Neuronal stem cell (in vitro differentiated cells): ENCODE data around the gene S100A6.

Experiments
- DNase-seq: peaks from one replicate; pipeline ENCODE4 v3.0.0-alpha.2; 2013; ENCODE audit warnings: low spot score
- H2AFZ ChIP-seq: one replicate; pipeline ENCODE4 v1.6.1; 2013; ENCODE audit warnings: mild to moderate bottlenecking, low read length, inconsistent platforms
- H2AK5ac ChIP-seq: 2 replicates; pipeline ENCODE4 v1.6.1; 2013; ENCODE audit warnings: low read depth, mild to moderate bottlenecking, inconsistent platforms, low read length, moderate library complexity, mixed read lengths
- H2BK120ac ChIP-seq: 2 replicates; pipeline ENCODE4 v1.6.1; 2013; ENCODE audit warnings: low read depth, mild to moderate bottlenecking, inconsistent platforms, low read length, moderate library complexity, mixed read lengths
- H2BK12ac ChIP-seq: one replicate; pipeline ENCODE4 v1.6.1; 2013; ENCODE audit warnings: low read length, inconsistent platforms
- H2BK15ac ChIP-seq: 2 replicates; pipeline ENCODE4 v1.6.1; 2013; ENCODE audit warnings: mild to moderate bottlenecking, low read length, inconsistent platforms, mixed read lengths
- H2BK5ac ChIP-seq: one replicate; pipeline ENCODE4 v1.6.1; 2013; ENCODE audit warnings: inconsistent platforms, mild to moderate bottlenecking, low read length, moderate library complexity
- H3K14ac ChIP-seq: one replicate; pipeline ENCODE4 v1.6.1; 2013; ENCODE audit warnings: low read length, inconsistent platforms
- H3K18ac ChIP-seq: 2 replicates; pipeline ENCODE4 v1.6.1; 2013; ENCODE audit warnings: low read length, inconsistent platforms
- H3K23ac ChIP-seq: 2 replicates; pipeline ENCODE4 v1.6.1; 2013; ENCODE audit warnings: low read depth, mild to moderate bottlenecking, mixed read lengths, low read length, inconsistent platforms; ENCODE audit not compliant: poor library complexity
- H3K27ac ChIP-seq: replicated peaks from 3 replicates; pipeline ENCODE4 v1.5.1; 2013; ENCODE audit warnings: low read length, inconsistent platforms
- H3K27me3 ChIP-seq, 3 experiments: 2 replicates each; pipeline ENCODE4 v1.6.1; 2013; ENCODE audit warnings: low read length in 3 of 3, mild to moderate bottlenecking in 2 of 3, inconsistent platforms in 1 of 3, low read depth in 1 of 3, mixed read lengths in 1 of 3, moderate library complexity in 1 of 3; ENCODE audit not compliant: control insufficient read depth in 3 of 3, insufficient read depth in 3 of 3
- H3K36me3 ChIP-seq, 2 donors: replicated peaks in 1 of 2; 2 replicates each; pipeline ENCODE4 v1.6.1; 2013; ENCODE audit warnings: low read length in 2 of 2; ENCODE audit not compliant: control insufficient read depth in 2 of 2, insufficient read depth in 2 of 2
- H3K4ac ChIP-seq: 2 replicates; pipeline ENCODE4 v1.6.1; 2013; ENCODE audit warnings: inconsistent platforms, mild to moderate bottlenecking, low read length, moderate library complexity
- H3K4me1 ChIP-seq, 2 donors: 1 replicate in 1 of 2; 2 replicates in 1 of 2; pipeline ENCODE4 v1.6.1; 2013; ENCODE audit warnings: low read length in 2 of 2, low read depth in 1 of 2; ENCODE audit not compliant: control insufficient read depth in 2 of 2, insufficient read depth in 1 of 2
- H3K4me2 ChIP-seq: one replicate; pipeline ENCODE4 v1.6.1; 2013; ENCODE audit warnings: mild to moderate bottlenecking, low read length, inconsistent platforms; ENCODE audit not compliant: insufficient read depth, poor library complexity, severe bottlenecking
- H3K4me3 ChIP-seq, 2 donors: 2 replicates each; pipeline ENCODE4 v1.5.1; 2013; ENCODE audit warnings: low read length in 2 of 2, mild to moderate bottlenecking in 2 of 2, inconsistent platforms in 1 of 2, moderate library complexity in 1 of 2
- H3K79me1 ChIP-seq: one replicate; pipeline ENCODE4 v1.6.1; 2013; ENCODE audit warnings: low read depth, mild to moderate bottlenecking, inconsistent platforms, low read length, moderate library complexity
- H3K9ac ChIP-seq: one replicate; pipeline ENCODE4 v1.6.1; 2013; ENCODE audit warnings: mild to moderate bottlenecking, low read depth, low read length, inconsistent platforms; ENCODE audit not compliant: poor library complexity
- H3K9me3 ChIP-seq, 2 donors: replicated peaks in 1 of 2; 2 replicates each; pipeline versions ENCODE3 to v1.6.1; 2013; ENCODE audit warnings: low read length in 2 of 2, mild to moderate bottlenecking in 2 of 2, inconsistent platforms in 1 of 2, low read depth in 1 of 2, mixed read lengths in 1 of 2, moderate library complexity in 1 of 2; ENCODE audit not compliant: control insufficient read depth in 2 of 2, insufficient read depth in 1 of 2
- H4K8ac ChIP-seq: one replicate; pipeline ENCODE4 v1.6.1; 2013; ENCODE audit warnings: low read depth, mild to moderate bottlenecking, inconsistent platforms, low read length, moderate library complexity
- H4K91ac ChIP-seq: one replicate; pipeline ENCODE4 v1.6.1; 2013; ENCODE audit warnings: low read length, low read depth, mild to moderate bottlenecking, inconsistent platforms; ENCODE audit not compliant: poor library complexity
- WGBS, 2 donors: extraction: QIAGEN DNeasy Blood & Tissue Kit; methylation state at CpG; one replicate each; pipeline ENCODE4 v1.1.7; 2013; ENCODE audit warnings: missing lambda C conversion rate in 2 of 2, mixed read lengths in 1 of 2; ENCODE audit not compliant: insufficient read length in 2 of 2, insufficient replicate concordance in 1 of 2; ENCODE audit errors: extremely low coverage in 2 of 2; 5-methylcytosine and 5-hydroxymethylcytosine counted together

S100A6 gene

DNA sequence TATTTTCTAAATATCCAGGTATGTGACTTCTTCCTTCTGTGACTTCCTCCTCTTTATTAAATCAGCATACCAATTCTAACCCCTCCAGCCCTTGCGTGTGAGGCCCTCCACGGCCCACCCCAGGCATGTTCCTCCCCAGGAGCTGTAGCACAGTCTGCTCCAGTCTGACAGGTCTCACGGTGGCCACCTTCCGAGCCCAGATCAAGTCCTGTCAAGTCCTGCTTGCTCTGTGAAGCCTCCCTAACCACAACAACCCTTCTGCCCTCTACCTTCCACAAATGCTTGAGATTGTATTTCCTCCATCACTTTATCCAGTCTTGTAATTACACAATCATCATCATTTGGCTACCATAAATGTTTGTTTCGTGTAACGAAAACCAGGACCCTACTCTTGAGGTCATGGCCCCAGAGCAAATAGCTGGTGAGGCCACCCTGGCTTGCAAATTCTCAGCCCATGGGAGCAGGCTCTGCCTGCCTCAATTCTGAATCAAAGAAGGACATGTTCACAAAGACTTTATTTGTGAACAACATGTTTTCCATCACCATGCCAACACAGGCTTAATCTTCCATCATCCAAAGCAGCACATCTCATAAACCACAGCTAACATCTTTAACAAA, 42.3 kb downstream of the S100A6 start:
- Histone ChIP-seq H2BK5ac (no peak overlapping the region), H2BK12ac (no peak overlapping the region), H3K27ac (no peak overlapping the region), H3K4me3 (no peak overlapping the region), H3K14ac (no peak overlapping the region), H4K8ac (no peak overlapping the region), H2AK5ac (no peak overlapping the region), H3K79me1 (no peaks in the 10 kb centered on the region), H3K27me3 (peaks cover 0 to 7% (median 0%) of the 10 kb centered on the region in 3 experiments), H2BK15ac (no peak overlapping the region), H3K9me3 (peaks cover 0 to 1% of the 10 kb centered on the region in 2 donors), H3K36me3 (no peaks in the 10 kb centered on the region), H3K4me1 (peaks cover 0 to 5% of the 10 kb centered on the region in 2 donors), H3K9ac (no peak overlapping the region), H4K91ac (no peak overlapping the region), H3K23ac (no peak overlapping the region), H2AFZ (no peak overlapping the region), H3K18ac (no peak overlapping the region), H2BK120ac (no peak overlapping the region), H3K4me2 (no peak overlapping the region), H3K4ac (no peak overlapping the region)
- no CpG with 5 or more reads among the region's 6 CpGs for WGBS, 2 donors
- no peak for DNase-seq

DNA sequence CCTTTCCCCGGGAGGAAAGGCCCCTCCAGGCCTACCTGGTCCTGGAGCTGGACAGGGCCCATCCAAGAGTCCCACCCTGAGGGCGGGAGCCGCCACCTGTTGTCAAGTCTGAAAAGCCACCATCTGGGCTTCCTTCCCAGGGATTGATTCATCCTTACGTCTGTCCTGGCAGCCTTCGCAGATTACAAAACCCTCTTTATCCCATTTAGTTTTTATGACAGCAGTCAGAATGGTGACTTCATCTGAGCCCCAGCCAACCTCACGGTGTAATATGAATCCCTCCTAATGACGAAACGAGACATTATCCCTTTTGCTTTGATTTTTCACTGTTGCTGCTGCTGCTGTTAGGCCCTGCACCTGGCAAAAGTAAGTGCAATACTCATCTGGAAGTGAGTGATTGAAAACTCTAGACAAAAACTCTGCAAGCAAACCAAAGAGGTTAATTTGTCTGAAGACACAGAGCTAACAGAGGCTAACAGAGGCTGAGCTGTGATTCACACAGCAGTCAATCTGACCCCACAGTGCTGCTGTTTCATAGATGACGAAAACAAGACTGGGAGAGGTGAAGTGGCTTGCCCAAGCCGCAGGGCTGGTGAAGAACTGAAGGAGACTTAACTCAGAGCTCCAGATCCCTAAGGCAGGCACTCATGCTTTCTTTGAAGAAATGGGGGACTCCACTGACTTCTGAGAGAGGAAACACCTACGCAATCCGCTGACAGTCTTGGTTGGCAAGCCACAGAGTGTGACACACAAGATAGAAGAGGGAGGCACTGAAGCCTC, 45.3 kb downstream of the S100A6 start:
- no peak overlapping the region for H4K8ac ChIP-seq
- peaks cover 0 to 7% of the 10 kb centered on the region in 2 donors for H3K4me1 ChIP-seq
- H3K4ac ChIP-seq, result no peak overlapping the region
- no peak overlapping the region for H3K23ac ChIP-seq
- no peak overlapping the region for H2BK12ac ChIP-seq
- no peaks in the 10 kb centered on the region for H3K79me1 ChIP-seq
- H3K9ac ChIP-seq, result no peak overlapping the region
- H3K4me3 ChIP-seq, result no peak overlapping the region
- no peak overlapping the region for H3K4me2 ChIP-seq
- H2BK5ac ChIP-seq, result no peak overlapping the region
- peaks cover 0 to 1% of the 10 kb centered on the region in 2 donors for H3K9me3 ChIP-seq
- H2BK15ac ChIP-seq, result no peak overlapping the region
- DNase-seq, result no peak
- H3K14ac ChIP-seq, result peak overlapping the region; percentile 47
- H3K36me3 ChIP-seq, result no peaks in the 10 kb centered on the region
- no CpG with 5 or more reads among the region's 12 CpGs for WGBS, 2 donors
- no peak overlapping the region for H4K91ac ChIP-seq
- no peak overlapping the region for H2BK120ac ChIP-seq
- H2AK5ac ChIP-seq, result no peak overlapping the region
- H3K18ac ChIP-seq, result no peak overlapping the region
- H3K27me3 ChIP-seq, result peaks cover 0 to 18% (median 0%) of the 10 kb centered on the region in 3 experiments
- no peak overlapping the region for H3K27ac ChIP-seq
- H2AFZ ChIP-seq, result peak overlapping the region; percentile 51

DNA sequence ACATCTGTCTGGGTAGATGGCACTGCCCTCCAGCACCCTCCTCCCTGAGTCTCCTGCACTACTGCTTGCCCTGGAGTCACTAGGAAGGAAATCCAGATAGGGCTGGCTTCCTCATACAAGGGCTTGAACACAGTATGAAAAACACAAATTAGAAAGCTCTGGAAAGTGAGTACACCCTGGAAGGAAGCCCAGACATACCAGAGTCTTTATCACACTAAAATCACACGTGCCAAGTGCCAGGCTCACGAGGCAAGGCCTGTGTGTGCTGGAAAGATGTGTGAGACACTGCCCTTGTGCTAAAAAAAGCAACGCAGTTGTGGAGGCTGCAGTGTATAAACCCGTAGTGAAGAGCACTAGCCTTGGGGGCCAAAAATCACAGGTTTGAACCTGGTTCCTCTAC, 47.1 kb downstream of the S100A6 start:
- Histone ChIP-seq H4K8ac (no peak overlapping the region), H4K91ac (no peak overlapping the region), H2AK5ac (no peak overlapping the region), H3K4ac (no peak overlapping the region), H3K4me1 (peaks cover 0 to 9% of the 10 kb centered on the region in 2 donors), H3K9me3 (peaks cover 0 to 1% of the 10 kb centered on the region in 2 donors), H3K14ac (no peak overlapping the region), H3K4me3 (no peak overlapping the region), H2BK15ac (no peak overlapping the region), H3K36me3 (no peaks in the 10 kb centered on the region), H2BK12ac (no peak overlapping the region), H3K18ac (no peak overlapping the region), H3K79me1 (no peaks in the 10 kb centered on the region), H2BK5ac (no peak overlapping the region), H3K23ac (no peak overlapping the region), H3K27me3 (peaks cover 0 to 34% (median 0%) of the 10 kb centered on the region in 3 experiments), H3K27ac (no peak overlapping the region), H2AFZ (no peak overlapping the region), H3K9ac (no peak overlapping the region), H3K4me2 (no peak overlapping the region), H2BK120ac (no peak overlapping the region)
- DNase-seq, result no peak
- WGBS, 2 donors, result no CpG with 5 or more reads among the region's 4 CpGs

DNA sequence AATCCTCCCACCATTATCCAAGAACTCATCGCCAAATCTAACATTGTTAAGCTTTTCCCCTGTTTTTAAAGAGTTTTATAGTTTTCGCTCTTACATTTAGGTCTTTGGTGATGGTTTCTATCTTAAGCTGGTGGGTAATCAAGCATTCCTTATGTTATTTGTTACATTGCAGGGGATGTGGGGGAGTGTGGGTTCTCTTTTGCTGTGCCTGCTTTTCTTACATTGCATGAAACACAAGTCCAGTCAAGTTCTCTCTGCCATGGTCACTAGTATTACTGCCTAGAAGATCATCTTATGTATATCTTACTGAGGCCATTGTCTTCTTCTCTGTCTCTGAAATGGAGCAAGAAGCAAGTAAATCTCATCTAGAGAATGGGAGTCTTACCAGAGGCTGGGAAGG, 48.1 kb downstream of the S100A6 start:
- no peak overlapping the region for H2BK5ac ChIP-seq
- H3K79me1 ChIP-seq, result no peaks in the 10 kb centered on the region
- H3K18ac ChIP-seq, result no peak overlapping the region
- H3K36me3 ChIP-seq, result no peaks in the 10 kb centered on the region
- peaks cover 0 to 1% of the 10 kb centered on the region in 2 donors for H3K9me3 ChIP-seq
- H4K91ac ChIP-seq, result no peak overlapping the region
- WGBS, 2 donors, result no CpG with 5 or more reads among the region's 2 CpGs
- H2AK5ac ChIP-seq, result no peak overlapping the region
- DNase-seq, result no peak
- H3K4me2 ChIP-seq, result no peak overlapping the region
- H3K4me1 ChIP-seq, result peaks cover 0 to 9% of the 10 kb centered on the region in 2 donors
- H3K14ac ChIP-seq, result no peak overlapping the region
- H3K4ac ChIP-seq, result no peak overlapping the region
- no peak overlapping the region for H4K8ac ChIP-seq
- H2AFZ ChIP-seq, result no peak overlapping the region
- H2BK15ac ChIP-seq, result no peak overlapping the region
- H2BK12ac ChIP-seq, result no peak overlapping the region
- H3K4me3 ChIP-seq, result no peak overlapping the region
- no peak overlapping the region for H2BK120ac ChIP-seq
- H3K27me3 ChIP-seq, result peaks cover 0 to 38% (median 0%) of the 10 kb centered on the region in 3 experiments
- H3K27ac ChIP-seq, result no peak overlapping the region
- no peak overlapping the region for H3K23ac ChIP-seq
- H3K9ac ChIP-seq, result no peak overlapping the region
